H1 (cell line): ENCODE measurements around the gene ST6GALNAC4. TPM values are rescaled to one million over a fixed set of nuclear protein-coding genes. Genes with fewer than 3 reads are reported as not detected.

ENCODE experiments used
- CTCF ChIA-PET: fragments of 300-600 bp; sonication (Branson Sonifier 250); formaldehyde crosslinking; loops from one replicate; lab custom pipeline; 2021; ENCODE audit not compliant: partially characterized antibody; lab: Charles Lee
- POLR2A ChIA-PET: fragments of 300-600 bp; sonication (Branson Sonifier 250); formaldehyde crosslinking; loops from one replicate; lab custom pipeline; 2021; ENCODE audit warnings: inconsistent platforms; ENCODE audit not compliant: partially characterized antibody; lab: Charles Lee
- DNase-seq, 2 experiments: peaks; one replicate each; pipeline versions ENCODE4 v3.0.0 to v3.0.0-alpha.2; 2010 to 2022; ENCODE audit warnings: low spot score in 2 of 2, low read depth in 1 of 2, mixed read lengths in 1 of 2
- FAIRE-seq: peaks from 2 replicates; lab custom pipeline; 2011; peaks lifted over from hg19 to GRCh38; lab: Jason Lieb, UNC
- H2AFZ ChIP-seq: 2 replicates; pipeline ENCODE4 v1.8.1; 2012; ENCODE audit warnings: low read length, inconsistent platforms
- H2AK5ac ChIP-seq: 2 replicates; pipeline ENCODE4 v1.6.1; 2013; ENCODE audit warnings: low read depth, low read length
- H2BK120ac ChIP-seq: replicated peaks from 2 replicates; pipeline ENCODE3; 2013; ENCODE audit warnings: low read depth, low read length, inconsistent platforms
- H2BK12ac ChIP-seq: 2 replicates; pipeline ENCODE4 v1.6.1; 2013; ENCODE audit warnings: low read depth, low read length
- H2BK15ac ChIP-seq: 2 replicates; pipeline ENCODE4 v1.6.1; 2013; ENCODE audit warnings: low read length
- H2BK20ac ChIP-seq: 2 replicates; pipeline ENCODE4 v1.6.1; 2013; ENCODE audit warnings: low read length
- H2BK5ac ChIP-seq: 2 replicates; pipeline ENCODE4 v1.6.1; 2013; ENCODE audit warnings: low read depth, low read length
- H3K14ac ChIP-seq: 2 replicates; pipeline ENCODE4 v1.6.1; 2013; ENCODE audit warnings: inconsistent platforms; ENCODE audit not compliant: insufficient read length
- H3K18ac ChIP-seq: 2 replicates; pipeline ENCODE4 v1.6.1; 2013; ENCODE audit warnings: low read length; ENCODE audit errors: extremely low read depth
- H3K23ac ChIP-seq: 2 replicates; pipeline ENCODE4 v1.6.1; 2013; ENCODE audit warnings: inconsistent platforms; ENCODE audit not compliant: insufficient read length
- H3K23me2 ChIP-seq: 2 replicates; pipeline ENCODE4 v1.6.1; 2013; ENCODE audit warnings: low read depth, low read length
- H3K27ac ChIP-seq: 2 replicates; pipeline ENCODE4 v1.6.1; 2011; ENCODE audit warnings: low read depth, low read length, inconsistent platforms
- H3K27me3 ChIP-seq, 4 experiments: replicated peaks in 1 of 4; 1 replicate in 1 of 4; 2 replicates in 3 of 4; pipeline versions ENCODE4 v1.6.1 to v1.8.1; 2011 to 2013; ENCODE audit warnings: low read length in 3 of 4, mild to moderate bottlenecking in 3 of 4, inconsistent platforms in 2 of 4, mixed read lengths in 2 of 4, moderate library complexity in 1 of 4; ENCODE audit not compliant: control insufficient read depth in 3 of 4, insufficient read depth in 3 of 4; ENCODE audit errors: extremely low read depth in 1 of 4
- H3K36me3 ChIP-seq, 4 experiments: 2 replicates each; pipeline versions ENCODE4 v1.6.1 to v1.8.1; 2011 to 2013; ENCODE audit warnings: mild to moderate bottlenecking in 4 of 4, low read length in 3 of 4, moderate library complexity in 2 of 4, control low read depth in 1 of 4, inconsistent platforms in 1 of 4; ENCODE audit not compliant: insufficient read depth in 4 of 4, control insufficient read depth in 2 of 4
- H3K4ac ChIP-seq: replicated peaks from 2 replicates; pipeline ENCODE3; 2013; ENCODE audit warnings: low read length, low read depth, mixed read lengths, inconsistent platforms; ENCODE audit not compliant: insufficient read length
- H3K4me1 ChIP-seq, 4 experiments: replicated peaks in 1 of 4; 1 replicate in 1 of 4; 2 replicates in 3 of 4; pipeline versions ENCODE4 v1.6.1 to v1.8.1; 2011 to 2013; ENCODE audit warnings: low read length in 3 of 4, inconsistent platforms in 2 of 4, mixed read lengths in 1 of 4; ENCODE audit not compliant: insufficient read depth in 4 of 4, control insufficient read depth in 3 of 4
- H3K4me2 ChIP-seq, 2 experiments: 2 replicates each; pipeline versions ENCODE4 v1.6.1 to v1.8.1; 2011 to 2013; ENCODE audit warnings: low read depth in 2 of 2, low read length in 2 of 2, control low read depth in 1 of 2, inconsistent platforms in 1 of 2, mild to moderate bottlenecking in 1 of 2; ENCODE audit not compliant: insufficient read depth in 1 of 2
- H3K4me3 ChIP-seq, 4 experiments: fragments of 200-600, 300-600 bp in 1 of 4; sonication (generic), shearing (Covaris generic), sonication (Bioruptor Twin) in 1 of 4; 2 replicates each; pipeline versions ENCODE4 v1.5.1 to v1.8.1; 2011 to 2016; ENCODE audit warnings: low read length in 4 of 4, low read depth in 3 of 4, control low read depth in 2 of 4, inconsistent platforms in 2 of 4, mild to moderate bottlenecking in 2 of 4, mixed read lengths in 1 of 4, moderate library complexity in 1 of 4; ENCODE audit not compliant: insufficient read depth in 2 of 4; ENCODE audit errors: extremely low read depth in 1 of 4
- H3K56ac ChIP-seq: replicated peaks from 2 replicates; pipeline ENCODE3; 2013; ENCODE audit warnings: low read depth, mild to moderate bottlenecking, mixed read lengths, low read length, inconsistent platforms; ENCODE audit not compliant: insufficient read length
- H3K79me1 ChIP-seq: 2 replicates; pipeline ENCODE4 v1.6.1; 2013; ENCODE audit warnings: low read depth, low read length, control low read depth
- H3K79me2 ChIP-seq, 2 experiments: 2 replicates each; pipeline versions ENCODE4 v1.6.1 to v1.8.1; 2012 to 2013; ENCODE audit warnings: low read length in 2 of 2, mild to moderate bottlenecking in 2 of 2, inconsistent platforms in 1 of 2; ENCODE audit not compliant: insufficient read depth in 2 of 2, control insufficient read depth in 1 of 2
- H3K9ac ChIP-seq, 4 experiments: replicated peaks in 1 of 4; 1 replicate in 1 of 4; 2 replicates in 3 of 4; pipeline versions ENCODE4 v1.6.1 to v1.8.1; 2011 to 2013; ENCODE audit warnings: low read depth in 3 of 4, low read length in 3 of 4, control low read depth in 2 of 4, mild to moderate bottlenecking in 2 of 4, moderate library complexity in 2 of 4, inconsistent platforms in 1 of 4; ENCODE audit errors: extremely low read depth in 1 of 4
- H3K9me3 ChIP-seq, 2 experiments: 2 replicates each; pipeline versions ENCODE4 v1.6.1 to v1.8.1; 2012 to 2013; ENCODE audit warnings: mild to moderate bottlenecking in 2 of 2, moderate library complexity in 2 of 2, control low read depth in 1 of 2, inconsistent platforms in 1 of 2, low read depth in 1 of 2, low read length in 1 of 2, mixed read lengths in 1 of 2; ENCODE audit not compliant: insufficient read depth in 2 of 2
- H4K20me1 ChIP-seq, 2 experiments: replicated peaks in 1 of 2; 2 replicates each; pipeline versions ENCODE3 to v1.8.1; 2011 to 2013; ENCODE audit warnings: inconsistent platforms in 2 of 2, low read length in 2 of 2, mild to moderate bottlenecking in 1 of 2; ENCODE audit not compliant: insufficient read depth in 2 of 2, control insufficient read depth in 1 of 2
- H4K5ac ChIP-seq: 2 replicates; pipeline ENCODE4 v1.6.1; 2013; ENCODE audit warnings: low read length, low read depth, mixed read lengths, inconsistent platforms; ENCODE audit not compliant: insufficient read length
- H4K8ac ChIP-seq: 2 replicates; pipeline ENCODE4 v1.8.0; 2013; ENCODE audit warnings: mild to moderate bottlenecking, moderate library complexity, low read length, inconsistent platforms; ENCODE audit not compliant: insufficient read depth; ENCODE audit errors: extremely low read depth
- H4K91ac ChIP-seq: replicated peaks from 2 replicates; pipeline ENCODE3; 2013; ENCODE audit warnings: low read length, mixed read lengths, inconsistent platforms; ENCODE audit not compliant: insufficient read length
- SP4 ChIP-seq: IDR thresholded peaks from 2 replicates; pipeline ENCODE4 v1.6.1; 2012; ENCODE audit warnings: low read length, inconsistent platforms
- WGBS, 2 experiments: shearing (Covaris generic) in 1 of 2; methylation state at CpG; one replicate each; pipeline versions ENCODE4 v1.1.6 to v1.1.7; 2013 to 2015; ENCODE audit warnings: low lambda C conversion rate in 2 of 2, mixed read lengths in 2 of 2, inconsistent platforms in 1 of 2, low coverage in 1 of 2, missing lambda C conversion rate in 1 of 2; ENCODE audit not compliant: insufficient replicate concordance in 2 of 2, insufficient coverage in 1 of 2, insufficient read length in 1 of 2; ENCODE audit errors: extremely low coverage in 1 of 2, missing lambda C conversion rate in 1 of 2; 5-methylcytosine and 5-hydroxymethylcytosine counted together
- polyA plus RNA-seq, 7 experiments: library from polyadenylated mRNA; depleted of rRNA in 3 of 7; stranded (reverse) in 5 of 7; unstranded in 2 of 7; fragments of >200 nt in 5 of 7; fragments of 200-250 nt in 2 of 7; gene quantifications; 1 replicate in 5 of 7; 2 replicates in 1 of 7; 4 replicates in 1 of 7; pipeline versions ENCODE4 v1.2.1 to v1.2.3, GENCODE V29; 2011 to 2013; ENCODE audit warnings: missing spikeins in 2 of 7, mixed read lengths in 2 of 7
- total RNA-seq: library from RNA; stranded (reverse); fragmentation: NEBNext Ultra II Directional; extraction: Animal tissue kit (Norgen Biotek cat#: 25700); gene quantifications from 2 replicates; pipeline ENCODE4 v1.2.1, GENCODE V29; 2021

The ST6GALNAC4 gene
- total and polyA plus RNA-seq, 2 of the 8 experiments (the other 6 are each of a cell fraction or from before 2014, with no cell fraction given): 21.8 to 34.1 TPM

DNA sequence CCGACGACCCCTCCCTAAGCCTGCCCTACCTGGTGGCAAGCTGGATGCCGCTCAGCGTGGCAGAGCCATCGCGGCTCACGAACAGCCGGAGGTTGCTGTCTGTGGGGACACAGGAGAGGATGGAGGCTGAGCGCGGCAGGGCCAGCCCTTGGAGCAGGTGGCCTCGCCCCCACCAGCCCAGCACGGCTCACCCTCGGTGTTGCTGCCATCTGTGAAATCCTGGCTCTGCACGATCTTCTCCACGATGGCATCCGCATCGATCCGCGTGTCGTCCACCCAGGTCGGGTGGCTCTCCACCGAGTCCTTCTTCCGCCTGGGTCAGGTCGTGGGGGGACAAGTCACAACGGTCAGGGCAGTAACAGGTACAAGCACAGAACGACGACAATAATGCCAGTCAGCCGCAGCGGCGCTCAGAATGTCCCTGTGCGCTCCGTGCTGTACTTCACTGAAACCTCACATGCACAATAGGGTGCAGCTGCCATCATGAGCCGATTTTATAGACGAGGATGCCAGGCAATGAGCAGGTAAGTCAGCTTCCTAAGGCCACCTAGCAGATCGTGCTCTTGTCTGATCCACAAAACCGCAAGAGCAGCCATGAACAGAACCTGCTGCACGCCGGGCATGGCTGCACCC lies 27.9 kb upstream of the ST6GALNAC4 start:
- TF ChIP-seq SP4: no peak
- TF ChIP-seq, all 59 proteins: peak for 0
- H4K91ac ChIP-seq: no peak overlapping the region
- H3K14ac ChIP-seq: no peak overlapping the region
- H3K4me2 ChIP-seq: no peak overlapping the region
- H3K18ac ChIP-seq: no peak overlapping the region
- no peaks in the 10 kb centered on the region for H3K9me3 ChIP-seq
- H3K9ac ChIP-seq: no peak overlapping the region
- H3K56ac ChIP-seq: no peak overlapping the region
- H2BK15ac ChIP-seq: no peak overlapping the region
- H2BK12ac ChIP-seq: no peak overlapping the region
- H2BK20ac ChIP-seq: no peak overlapping the region
- H4K5ac ChIP-seq: no peak overlapping the region
- H3K27ac ChIP-seq: no peak overlapping the region
- POLR2A ChIA-PET: no interaction called here
- no peaks in the 10 kb centered on the region for H3K23me2 ChIP-seq
- no peak overlapping the region for H3K4me3 ChIP-seq
- H4K8ac ChIP-seq: no peak overlapping the region
- peaks cover 0 to 16% (median 7%) of the 10 kb centered on the region in 4 experiments; a peak in 6 of 7 replicates for H3K4me1 ChIP-seq
- H3K79me1 ChIP-seq: no peaks in the 10 kb centered on the region; the same call in 1 of the 2 replicates
- no peak overlapping the region for H3K23ac ChIP-seq
- CTCF ChIA-PET: interaction anchor here (1.1 to 35.5 kb wide), 15 partner anchors 10 to 173 kb away, joined by 3 to 825 read pairs (median 16); partner anchors contain the start of genes EEIG1 and PIP5KL1
- H3K27me3 ChIP-seq: no peaks in the 10 kb centered on the region
- no peak overlapping the region for H2AFZ ChIP-seq
- H2AK5ac ChIP-seq: no peak overlapping the region
- peaks cover 8 to 20% of the 10 kb centered on the region in 2 experiments for H4K20me1 ChIP-seq
- H2BK120ac ChIP-seq: no peak overlapping the region
- no peaks in the 10 kb centered on the region for H3K79me2 ChIP-seq
- whole genome bisulfite sequencing, 2 experiments: 93% methylated on average over 37 of the region's 38 CpGs; no CpG with 5 or more reads in 1 of the 2 experiments
- FAIRE-seq (no peak), DNase-seq (no peak)
- no peak overlapping the region for H3K4ac ChIP-seq
- H2BK5ac ChIP-seq: no peak overlapping the region
- peaks cover 7 to 16% (median 13%) of the 10 kb centered on the region in 4 experiments for H3K36me3 ChIP-seq
